MM.1S (cell line): Measurements from ENCODE around the gene NDUFB11.
"Not testable (repeated sequence)": the region's sequence is repeated elsewhere in the genome, so short reads cannot be mapped to it uniquely, and the experiment has no call there.

Experiments used
- DNase-seq: peaks from one replicate; pipeline ENCODE4 v3.0.0-alpha.2; 2015
- H2AFZ ChIP-seq: fragments of 300-600 bp; sonication (generic); 2 replicates; pipeline ENCODE4 v1.6.0; 2016; ENCODE audit warnings: antibody characterized with exemption, low read length
- H3F3A ChIP-seq: fragments of 300-600 bp; sonication (generic); 2 replicates; pipeline ENCODE4 v1.6.1; 2016; ENCODE audit warnings: mild to moderate bottlenecking, antibody characterized with exemption, low read length, moderate library complexity, mixed read lengths; ENCODE audit not compliant: insufficient read depth
- H3K27ac ChIP-seq: fragments of 300-600 bp; sonication (generic); 2 replicates; pipeline ENCODE4 v1.5.1; 2016; ENCODE audit warnings: mild to moderate bottlenecking, low read length
- H3K27me3 ChIP-seq: fragments of 300-600 bp; sonication (generic); replicated peaks from 2 replicates; pipeline ENCODE4 v1.6.0; 2016; ENCODE audit warnings: low read length; ENCODE audit not compliant: insufficient read depth
- H3K36me3 ChIP-seq: fragments of 300-600 bp; sonication (generic); replicated peaks from 2 replicates; pipeline ENCODE4 v1.6.1; 2016; ENCODE audit warnings: mild to moderate bottlenecking, low read length, mixed read lengths; ENCODE audit not compliant: insufficient read depth
- H3K4me1 ChIP-seq: fragments of 300-600 bp; sonication (generic); 2 replicates; pipeline ENCODE4 v1.6.1; 2016; ENCODE audit warnings: low read length, mixed read lengths
- H3K4me2 ChIP-seq: fragments of 300-600 bp; sonication (generic); 2 replicates; pipeline ENCODE4 v1.6.0; 2016; ENCODE audit warnings: low read depth, low read length
- H3K4me3 ChIP-seq: fragments of 300-600 bp; sonication (generic); 2 replicates; pipeline ENCODE4 v1.5.1; 2016; ENCODE audit warnings: low read length, mixed read lengths
- H3K79me2 ChIP-seq: fragments of 300-600 bp; sonication (generic); 2 replicates; pipeline ENCODE4 v1.6.1; 2016; ENCODE audit warnings: mixed run types, low read length, mixed read lengths
- H3K9ac ChIP-seq: fragments of 300-600 bp; sonication (generic); 2 replicates; pipeline ENCODE4 v1.6.1; 2016; ENCODE audit warnings: low read length, mixed read lengths
- H3K9me2 ChIP-seq: fragments of 300-600 bp; sonication (generic); replicated peaks from 2 replicates; pipeline ENCODE4 v1.6.1; 2016; ENCODE audit warnings: mild to moderate bottlenecking, low read length, mixed read lengths; ENCODE audit not compliant: insufficient read depth
- H3K9me3 ChIP-seq: fragments of 300-600 bp; sonication (generic); replicated peaks from 2 replicates; pipeline ENCODE4 v1.6.1; 2016; ENCODE audit warnings: mild to moderate bottlenecking, low read length, mixed read lengths; ENCODE audit not compliant: insufficient read depth
- H4K20me1 ChIP-seq: fragments of 300-600 bp; sonication (generic); 2 replicates; pipeline ENCODE4 v1.6.1; 2016; ENCODE audit warnings: mild to moderate bottlenecking, low read length, moderate library complexity, mixed read lengths; ENCODE audit not compliant: insufficient read depth
- EZH2 ChIP-seq: fragments of 300-600 bp; sonication (generic); optimal IDR thresholded peaks from 2 replicates; pipeline ENCODE3; 2017; ENCODE audit warnings: low read depth, mild to moderate bottlenecking, antibody characterized with exemption, low read length, mixed read lengths
- EZH2phosphoT487 ChIP-seq: fragments of 300-600 bp; sonication (generic); IDR thresholded peaks from 2 replicates; pipeline ENCODE4 v1.6.1; 2018; ENCODE audit warnings: antibody characterized with exemption, low read length
- TF ChIP-seq, protein P1 (sequence below): fragments of 300-600 bp; sonication (generic); IDR thresholded peaks from 2 replicates; pipeline ENCODE4 v1.5.1; 2016; ENCODE audit warnings: antibody characterized with exemption, low read length, mixed read lengths

NDUFB11 gene

DNA sequence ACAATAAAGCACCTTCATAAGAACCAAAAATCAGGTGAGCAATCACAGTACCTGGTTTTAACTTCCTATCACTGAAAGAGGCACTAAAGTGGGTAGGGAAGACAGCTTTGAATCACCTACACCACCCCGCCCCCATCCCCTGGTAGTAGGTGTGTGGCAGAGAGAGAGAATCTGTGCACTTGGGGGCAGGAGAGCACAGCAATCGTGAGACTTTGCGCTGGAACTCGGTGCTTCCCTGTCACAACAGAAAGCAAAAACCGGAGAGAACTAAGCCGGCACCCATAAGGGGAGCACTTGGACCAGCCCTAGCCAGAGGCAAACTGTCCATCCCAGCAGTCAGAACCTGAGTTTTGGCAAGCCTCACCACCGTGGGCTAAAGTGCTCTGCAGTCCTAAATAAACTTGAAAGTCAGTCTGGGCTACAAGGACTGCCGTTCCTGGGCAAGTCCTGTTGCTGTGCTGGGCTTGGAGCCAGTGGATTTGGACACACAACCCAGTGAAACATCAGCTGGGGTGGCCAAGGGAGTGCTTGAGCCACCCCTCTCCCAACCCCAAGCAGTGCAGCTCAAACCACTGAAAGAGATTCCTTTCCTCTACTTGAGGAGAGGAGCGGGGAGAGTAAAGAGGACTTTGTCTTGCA, 32.1 kb downstream of the NDUFB11 start:
- Histone ChIP-seq H3F3A (no peaks in the 10 kb centered on the region), H3K27ac (no peak overlapping the region), H3K4me2 (no peak overlapping the region), H3K79me2 (no peaks in the 10 kb centered on the region), H3K9me2 (no peaks in the 10 kb centered on the region), H3K9me3 (no peaks in the 10 kb centered on the region), H3K9ac (no peak overlapping the region), H4K20me1 (no peaks in the 10 kb centered on the region), H3K36me3 (no peaks in the 10 kb centered on the region), H3K4me1 (no peaks in the 10 kb centered on the region), H3K4me3 (no peak overlapping the region), H2AFZ (no peak overlapping the region), H3K27me3 (no peaks in the 10 kb centered on the region)
- TF ChIP-seq EZH2phosphoT487, result no peak
- no peak for TF ChIP-seq EZH2
- TF ChIP-seq, protein P1, sequence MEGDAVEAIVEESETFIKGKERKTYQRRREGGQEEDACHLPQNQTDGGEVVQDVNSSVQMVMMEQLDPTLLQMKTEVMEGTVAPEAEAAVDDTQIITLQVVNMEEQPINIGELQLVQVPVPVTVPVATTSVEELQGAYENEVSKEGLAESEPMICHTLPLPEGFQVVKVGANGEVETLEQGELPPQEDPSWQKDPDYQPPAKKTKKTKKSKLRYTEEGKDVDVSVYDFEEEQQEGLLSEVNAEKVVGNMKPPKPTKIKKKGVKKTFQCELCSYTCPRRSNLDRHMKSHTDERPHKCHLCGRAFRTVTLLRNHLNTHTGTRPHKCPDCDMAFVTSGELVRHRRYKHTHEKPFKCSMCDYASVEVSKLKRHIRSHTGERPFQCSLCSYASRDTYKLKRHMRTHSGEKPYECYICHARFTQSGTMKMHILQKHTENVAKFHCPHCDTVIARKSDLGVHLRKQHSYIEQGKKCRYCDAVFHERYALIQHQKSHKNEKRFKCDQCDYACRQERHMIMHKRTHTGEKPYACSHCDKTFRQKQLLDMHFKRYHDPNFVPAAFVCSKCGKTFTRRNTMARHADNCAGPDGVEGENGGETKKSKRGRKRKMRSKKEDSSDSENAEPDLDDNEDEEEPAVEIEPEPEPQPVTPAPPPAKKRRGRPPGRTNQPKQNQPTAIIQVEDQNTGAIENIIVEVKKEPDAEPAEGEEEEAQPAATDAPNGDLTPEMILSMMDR, result no peak
- DNase-seq, result no peak

GRCh38 chrX:47110936-47111615, 33.4 kb downstream of the NDUFB11 start:
- H4K20me1 ChIP-seq, H3K4me3 ChIP-seq, H3K9me2 ChIP-seq, H3K4me1 ChIP-seq, H3K4me2 ChIP-seq, H2AFZ ChIP-seq, H3K36me3 ChIP-seq, H3K9ac ChIP-seq, H3F3A ChIP-seq, H3K27me3 ChIP-seq, H3K79me2 ChIP-seq, DNase-seq, H3K9me3 ChIP-seq, H3K27ac ChIP-seq: not testable (repeated sequence)

- Histone ChIP-seq H3K4me1 (no peaks in the 10 kb centered on the region), H3K9me2 (no peaks in the 10 kb centered on the region), H3F3A (no peaks in the 10 kb centered on the region), H3K27me3 (no peaks in the 10 kb centered on the region), H4K20me1 (no peaks in the 10 kb centered on the region), H3K9ac (no peak overlapping the region), H2AFZ (no peak overlapping the region), H3K4me2 (no peak overlapping the region), H3K27ac (no peak overlapping the region), H3K4me3 (no peak overlapping the region), H3K9me3 (no peaks in the 10 kb centered on the region), H3K79me2 (no peaks in the 10 kb centered on the region), H3K36me3 (no peaks in the 10 kb centered on the region)
- TF ChIP-seq EZH2phosphoT487, result no peak
- TF ChIP-seq EZH2, result no peak
- TF ChIP-seq, protein P1, result no peak
- DNase-seq, result no peak
Measured at GRCh38 chrX:47101206-47101605, 43.3 kb downstream of the NDUFB11 start.
